Measurements from ENCODE around the gene PCED1B.

DNA sequence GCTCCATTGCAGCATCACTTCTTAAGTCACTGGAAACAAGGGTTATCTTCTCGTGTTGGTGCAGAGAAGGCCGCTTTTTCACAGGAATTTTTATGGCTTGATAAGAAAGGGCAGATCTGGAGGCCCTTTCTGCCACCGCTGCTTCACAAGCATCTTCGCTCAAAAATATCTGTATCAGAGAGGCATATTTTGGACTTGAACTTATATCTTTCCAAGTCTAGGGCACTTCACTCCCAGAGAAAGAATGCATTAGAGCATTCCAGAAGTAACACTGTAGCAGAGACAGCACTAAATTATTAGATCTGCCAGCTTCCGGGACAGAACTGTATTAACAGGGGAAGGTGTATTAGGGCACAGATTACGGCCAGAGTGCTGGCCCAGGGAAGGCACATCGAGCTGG is 152.0 kb downstream of the PCED1B start:
- no peak for TF ChIP-seq POLR2A (IDR thresholded peaks at IDR 0.05)
- TF ChIP-seq, protein P1, sequence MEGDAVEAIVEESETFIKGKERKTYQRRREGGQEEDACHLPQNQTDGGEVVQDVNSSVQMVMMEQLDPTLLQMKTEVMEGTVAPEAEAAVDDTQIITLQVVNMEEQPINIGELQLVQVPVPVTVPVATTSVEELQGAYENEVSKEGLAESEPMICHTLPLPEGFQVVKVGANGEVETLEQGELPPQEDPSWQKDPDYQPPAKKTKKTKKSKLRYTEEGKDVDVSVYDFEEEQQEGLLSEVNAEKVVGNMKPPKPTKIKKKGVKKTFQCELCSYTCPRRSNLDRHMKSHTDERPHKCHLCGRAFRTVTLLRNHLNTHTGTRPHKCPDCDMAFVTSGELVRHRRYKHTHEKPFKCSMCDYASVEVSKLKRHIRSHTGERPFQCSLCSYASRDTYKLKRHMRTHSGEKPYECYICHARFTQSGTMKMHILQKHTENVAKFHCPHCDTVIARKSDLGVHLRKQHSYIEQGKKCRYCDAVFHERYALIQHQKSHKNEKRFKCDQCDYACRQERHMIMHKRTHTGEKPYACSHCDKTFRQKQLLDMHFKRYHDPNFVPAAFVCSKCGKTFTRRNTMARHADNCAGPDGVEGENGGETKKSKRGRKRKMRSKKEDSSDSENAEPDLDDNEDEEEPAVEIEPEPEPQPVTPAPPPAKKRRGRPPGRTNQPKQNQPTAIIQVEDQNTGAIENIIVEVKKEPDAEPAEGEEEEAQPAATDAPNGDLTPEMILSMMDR (IDR thresholded peaks at IDR 0.05) = no peak
